Tibial nerve (tissue), 3 donors: ENCODE measurements around the gene BTBD6.

Experiments used
- CTCF ChIP-seq, 5 experiments: fragments of 200-600 bp in 3 of 5; fragments of 450-650 bp in 2 of 5; sonication (generic) in 3 of 5; IDR thresholded peaks; one replicate each; pipeline ENCODE4 v1.5.1; 2016 to 2019; ENCODE audit warnings: antibody characterized with exemption in 5 of 5, mild to moderate bottlenecking in 3 of 5, moderate library complexity in 2 of 5
- POLR2A ChIP-seq, 2 donors: fragments of 450-650 bp; IDR thresholded peaks; one replicate each; pipeline ENCODE4 v1.6.1; 2017; ENCODE audit warnings: antibody characterized with exemption in 2 of 2, mild to moderate bottlenecking in 2 of 2, moderate library complexity in 2 of 2

GRCh38 chr14:105214324-105214915 lies 33.9 kb upstream of the BTBD6 start:
- TF ChIP-seq POLR2A (IDR thresholded peaks at IDR 0.05) (no peak), CTCF (IDR thresholded peaks at IDR 0.05) (no peak)
